ENCODE data around the gene MPPED2.

DNA sequence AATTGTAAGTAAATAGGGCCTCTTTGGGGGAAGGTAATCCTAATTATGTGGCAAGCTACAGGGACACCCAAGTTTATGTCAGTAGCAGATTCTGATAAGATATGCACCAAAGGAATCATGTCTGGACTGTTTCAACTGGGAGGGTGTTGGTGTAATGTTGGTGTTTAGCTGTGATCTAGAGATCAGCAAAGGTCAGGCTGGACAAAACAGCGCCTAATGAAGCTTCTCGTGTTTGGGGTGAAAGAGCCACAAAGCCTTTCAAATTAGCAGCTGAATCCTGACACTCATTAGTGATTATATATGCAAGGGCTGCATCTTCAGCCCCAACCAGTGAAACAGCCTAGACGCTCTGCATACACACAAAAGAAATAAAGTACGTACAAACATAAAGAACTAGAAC, 106.3 kb downstream of the MPPED2 start:
- TF ChIP-seq SUZ12 (IDR thresholded peaks at IDR 0.05; ENCODE audit: extremely low read depth, insufficient read depth, insufficient read length) = no peak
- no peak for TF ChIP-seq ZNF274 (IDR thresholded peaks at IDR 0.05; ENCODE audit: low read depth, low read length)
